GM21526 (cell line): ENCODE measurements around the gene IL11.

ENCODE experiments used
- ATAC-seq: cut with Tn5 transposase; IDR thresholded peaks from one replicate; pipeline ENCODE4 v1.9.1; 2021; ENCODE audit warnings: moderate library complexity; ENCODE audit not compliant: unreplicated experiment, low FRiP score

The IL11 gene

DNA sequence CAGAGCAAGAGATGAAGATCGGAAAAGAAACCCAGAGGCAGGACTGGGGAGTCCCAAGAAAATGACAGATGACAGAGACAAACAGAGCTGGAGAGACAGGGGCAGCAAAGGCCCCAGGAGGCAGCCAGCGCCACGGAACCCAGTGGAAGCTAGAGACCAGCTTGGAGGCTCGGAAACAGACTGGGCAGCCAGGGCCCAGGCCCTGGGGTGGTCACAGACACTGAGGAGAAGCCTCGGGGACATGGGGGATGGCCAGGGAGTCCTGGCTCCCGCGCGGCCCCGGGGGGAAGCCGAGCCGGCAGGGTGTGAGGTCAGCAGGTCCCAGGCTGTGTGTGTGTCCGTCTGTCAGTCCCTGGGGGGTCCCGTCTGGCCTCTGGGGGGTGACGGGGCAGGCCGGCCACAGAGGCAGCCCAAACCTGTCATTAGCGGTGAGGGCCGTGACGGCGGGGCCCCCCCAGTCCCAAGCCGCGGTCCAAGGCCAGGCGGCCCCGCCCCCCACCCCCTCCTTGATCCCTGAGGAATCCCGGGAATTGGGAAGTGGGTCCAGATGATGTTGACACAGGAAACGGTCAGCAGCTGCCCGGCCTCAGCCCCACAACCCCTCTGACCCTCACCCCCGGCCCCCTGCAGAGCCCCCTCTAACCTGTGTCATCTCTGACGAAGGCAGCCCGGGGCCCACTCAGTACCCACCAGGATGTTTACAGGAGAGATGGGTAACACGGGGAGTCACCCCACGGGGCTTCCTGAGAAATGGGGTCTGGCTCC is 3.9 kb upstream of the IL11 start:
- ATAC-seq = no peak

DNA sequence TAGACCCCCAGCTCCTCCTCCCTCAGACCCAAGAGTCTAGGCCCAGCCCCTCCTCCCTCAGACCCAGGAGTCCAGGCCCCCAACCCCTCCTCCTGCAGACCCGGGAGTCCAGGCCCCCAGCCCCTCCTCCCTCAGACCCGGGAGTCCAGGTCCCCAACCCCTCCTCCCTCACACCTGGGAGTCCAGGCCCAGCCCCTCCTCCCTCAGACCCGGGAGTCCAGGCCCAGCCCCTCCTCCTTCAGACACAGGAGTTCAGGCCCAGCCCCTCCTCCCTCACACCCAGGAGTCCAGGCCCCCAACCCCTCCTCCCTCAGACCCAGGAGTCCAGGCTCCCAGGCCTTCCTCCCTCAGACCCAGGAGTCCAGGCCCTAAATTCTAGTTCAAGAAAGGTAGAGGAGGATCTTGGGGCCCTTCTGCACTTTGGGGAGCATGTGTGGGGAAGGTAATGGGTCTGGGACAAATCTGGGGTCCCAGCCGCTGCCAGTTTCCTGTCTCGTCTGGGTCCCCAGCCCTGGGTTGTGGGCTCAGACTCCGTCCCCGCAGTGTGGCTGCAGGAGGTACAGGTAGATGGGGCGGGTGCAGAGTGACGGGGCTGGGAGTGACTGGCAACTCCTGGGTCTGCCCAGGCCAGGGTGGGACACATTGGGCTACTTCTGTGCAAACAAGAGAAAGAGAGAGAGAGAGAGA is 3.2 kb upstream of the IL11 start:
- ATAC-seq = no peak

DNA sequence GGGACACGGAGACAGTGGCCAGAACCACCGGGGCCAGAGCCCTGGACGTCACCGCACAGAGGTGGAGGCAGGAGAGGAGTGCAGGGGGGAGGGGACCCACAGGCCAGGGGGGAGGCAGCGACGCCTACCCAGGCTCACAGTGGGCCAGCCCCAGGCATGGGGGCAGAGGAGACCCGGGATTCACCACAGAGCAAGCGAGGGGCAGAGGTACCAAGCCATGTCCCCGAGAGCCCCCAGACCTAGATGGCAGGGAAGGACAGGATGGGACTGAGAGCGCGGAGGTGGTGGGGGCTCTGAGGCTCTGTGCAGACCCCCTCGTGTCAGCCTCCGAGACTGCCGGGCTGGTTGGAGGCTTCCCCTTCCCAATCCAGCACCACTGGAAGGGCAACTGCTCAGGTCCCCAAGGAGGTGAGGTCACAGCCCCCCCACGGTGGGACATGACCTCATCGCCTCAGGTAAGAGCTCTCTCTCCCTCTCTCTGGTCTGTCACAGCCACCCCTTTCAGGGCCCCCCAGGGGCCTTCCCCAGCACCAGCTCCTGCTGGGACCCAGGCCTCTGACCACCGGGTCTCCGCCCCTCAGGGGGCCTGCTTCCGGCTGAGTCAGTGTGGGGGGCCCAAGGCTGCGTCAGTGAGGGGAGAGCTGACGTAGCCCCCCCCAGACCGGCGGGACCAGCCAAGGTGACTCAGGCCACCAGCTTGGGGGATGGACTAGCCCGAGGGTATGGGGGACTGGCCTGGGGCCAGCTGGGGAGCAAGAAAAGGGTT is 2.2 kb upstream of the IL11 start:
- ATAC-seq = no peak

DNA sequence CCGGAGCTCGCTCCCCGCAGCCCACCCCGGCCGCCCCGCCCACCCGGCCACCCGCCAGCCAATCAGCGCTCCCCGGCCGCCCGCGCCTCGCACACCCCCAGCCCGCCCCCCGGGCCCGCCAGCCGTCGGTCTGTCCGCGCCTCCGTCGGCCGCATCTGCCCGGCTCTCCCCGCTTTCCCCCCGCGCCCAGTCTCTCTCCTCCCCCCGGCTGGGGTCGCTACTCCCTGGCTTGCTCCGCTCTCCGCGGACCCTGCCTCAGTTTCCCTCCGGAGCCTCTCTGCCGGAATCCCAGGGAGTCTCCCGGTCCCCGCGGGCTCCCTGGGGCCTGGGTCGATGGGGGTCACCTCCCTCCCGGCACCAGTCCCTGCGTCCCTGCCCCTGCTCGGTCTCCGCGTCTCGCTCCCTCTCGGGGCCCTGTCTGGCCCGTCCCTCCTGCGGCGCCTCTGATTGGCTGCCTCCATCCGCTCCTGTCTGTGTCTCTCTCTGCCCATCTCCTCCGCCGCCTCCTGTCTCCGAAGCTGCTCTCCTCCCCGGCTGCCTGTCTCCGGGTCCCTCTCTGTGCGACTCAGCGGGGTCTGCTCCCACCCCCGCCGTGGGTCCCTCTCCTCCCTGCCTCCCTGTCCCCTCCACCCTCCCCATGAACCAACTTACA is 484 bp downstream of the IL11 start:
- ATAC-seq = no peak

DNA sequence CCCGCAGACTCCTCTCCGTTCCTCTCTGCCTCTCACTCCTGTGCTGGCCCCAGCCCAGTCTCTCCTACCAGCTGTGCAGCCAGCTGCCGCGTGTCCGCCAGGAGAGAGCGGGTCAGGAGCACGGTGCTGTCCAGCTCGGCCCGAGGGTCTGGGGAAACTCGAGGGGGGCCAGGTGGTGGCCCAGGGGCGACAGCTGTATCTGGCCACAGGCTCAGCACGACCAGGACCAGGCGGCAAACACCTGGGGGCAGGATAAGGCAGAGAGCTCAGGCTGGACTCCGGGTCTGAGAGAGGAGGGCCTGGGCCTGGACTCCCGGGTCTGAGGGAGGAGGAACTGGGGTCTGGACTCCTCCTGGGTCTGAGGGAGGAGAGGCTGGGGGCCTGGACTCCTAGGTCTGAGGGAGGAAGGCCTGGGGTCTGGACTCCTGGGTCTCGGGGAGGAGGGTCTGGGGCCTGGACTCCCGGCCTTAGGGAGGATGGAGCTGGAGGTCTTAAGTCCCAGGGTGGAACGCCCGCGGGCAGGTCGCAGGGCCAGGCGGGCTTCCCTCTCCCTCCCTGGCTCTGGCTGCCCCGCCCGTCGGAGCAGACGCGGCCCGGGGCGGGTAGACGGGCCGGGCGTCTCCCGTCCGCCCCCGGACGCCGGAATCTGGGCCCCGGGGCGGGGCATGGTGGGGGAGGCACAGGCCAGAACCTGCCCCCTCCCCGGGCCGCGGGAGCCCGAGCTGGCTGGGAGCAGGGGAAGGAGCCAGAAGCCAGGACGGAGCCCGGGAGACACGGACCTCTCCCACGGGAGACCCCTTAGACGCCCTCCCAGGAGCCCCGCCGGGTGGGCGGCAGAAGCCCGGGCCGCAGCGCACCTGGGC is 1.3 kb downstream of the IL11 start:
- ATAC-seq = no peak

DNA sequence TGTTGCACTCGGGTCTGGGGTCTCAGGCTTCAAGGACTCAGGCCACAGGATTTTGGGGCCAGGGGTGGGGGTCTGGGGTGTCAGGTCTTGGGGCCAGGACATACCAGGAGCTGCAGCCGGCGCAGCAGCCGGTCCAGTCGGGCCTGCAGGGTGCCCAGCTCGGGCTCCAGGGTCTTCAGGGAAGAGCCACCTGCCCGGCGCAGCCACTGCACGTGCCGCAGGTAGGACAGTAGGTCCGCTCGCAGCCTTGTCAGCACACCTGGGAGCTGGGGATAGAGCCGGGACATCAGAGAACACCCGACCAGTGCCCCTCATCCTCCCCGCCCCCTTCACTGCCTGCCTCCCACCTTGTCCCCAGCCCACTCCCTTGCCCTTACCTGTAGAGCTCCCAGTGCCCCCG is 2.2 kb downstream of the IL11 start:
- ATAC-seq = no peak

DNA sequence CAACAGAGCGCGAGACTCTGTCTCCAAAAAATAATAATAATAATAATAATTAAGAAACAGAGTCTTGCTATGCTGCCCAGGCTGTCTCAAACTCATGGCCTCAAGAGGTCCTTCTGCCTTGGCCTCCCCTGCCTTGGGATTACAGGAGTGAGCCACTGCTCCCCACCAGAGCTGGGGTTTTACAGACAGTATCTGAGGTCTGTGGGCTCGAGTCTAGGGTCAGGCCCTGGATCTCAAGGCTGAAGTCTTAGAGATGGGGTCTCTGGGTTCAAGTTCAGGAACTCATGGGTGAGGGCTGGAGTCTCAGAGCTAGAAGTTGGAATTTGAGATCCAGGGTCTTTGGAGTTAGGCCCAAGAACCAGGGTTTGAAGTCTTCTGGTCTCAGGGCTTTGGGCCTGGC is 3.5 kb downstream of the IL11 start:
- ATAC-seq = no peak

DNA sequence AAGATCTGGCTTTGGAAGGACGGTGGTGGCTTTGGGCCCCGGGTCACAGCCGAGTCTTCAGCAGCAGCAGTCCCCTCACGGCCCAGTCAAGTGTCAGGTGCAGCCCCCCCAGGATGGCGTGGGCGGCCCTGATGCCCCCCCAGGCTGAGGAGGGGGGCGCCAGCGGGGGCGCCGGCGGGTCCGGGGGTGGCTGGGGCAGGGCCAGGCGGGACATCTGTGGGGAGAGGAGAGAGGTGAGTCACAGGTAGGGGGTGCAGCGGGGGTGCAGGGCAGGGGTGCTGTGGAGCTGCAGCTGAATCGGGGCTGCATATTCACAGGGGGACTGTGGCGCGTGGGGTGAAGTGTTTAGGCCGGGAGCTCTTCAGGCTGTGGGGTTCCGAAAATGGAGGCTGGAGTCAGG is 4.3 kb downstream of the IL11 start:
- ATAC-seq = no peak

DNA sequence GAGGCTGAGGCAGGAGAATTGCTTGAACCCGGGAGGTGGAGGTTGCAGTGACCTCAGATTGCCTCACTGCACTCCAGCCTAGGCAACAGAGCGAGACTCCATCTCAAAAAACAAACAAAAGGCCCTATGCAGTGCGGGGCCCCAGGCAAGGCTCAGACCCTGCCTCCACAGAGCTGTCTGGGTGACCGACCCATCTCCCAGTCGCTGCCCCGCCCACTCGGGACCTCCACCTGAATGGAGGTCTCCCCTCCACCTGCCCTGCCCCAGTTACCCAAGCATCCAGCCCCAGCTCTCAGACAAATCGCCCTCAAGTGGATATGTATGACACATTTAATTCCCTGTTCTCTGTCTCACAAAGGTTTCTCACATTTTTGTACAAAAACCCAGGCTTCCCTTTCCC is 5.0 kb downstream of the IL11 start:
- no peak for ATAC-seq

DNA sequence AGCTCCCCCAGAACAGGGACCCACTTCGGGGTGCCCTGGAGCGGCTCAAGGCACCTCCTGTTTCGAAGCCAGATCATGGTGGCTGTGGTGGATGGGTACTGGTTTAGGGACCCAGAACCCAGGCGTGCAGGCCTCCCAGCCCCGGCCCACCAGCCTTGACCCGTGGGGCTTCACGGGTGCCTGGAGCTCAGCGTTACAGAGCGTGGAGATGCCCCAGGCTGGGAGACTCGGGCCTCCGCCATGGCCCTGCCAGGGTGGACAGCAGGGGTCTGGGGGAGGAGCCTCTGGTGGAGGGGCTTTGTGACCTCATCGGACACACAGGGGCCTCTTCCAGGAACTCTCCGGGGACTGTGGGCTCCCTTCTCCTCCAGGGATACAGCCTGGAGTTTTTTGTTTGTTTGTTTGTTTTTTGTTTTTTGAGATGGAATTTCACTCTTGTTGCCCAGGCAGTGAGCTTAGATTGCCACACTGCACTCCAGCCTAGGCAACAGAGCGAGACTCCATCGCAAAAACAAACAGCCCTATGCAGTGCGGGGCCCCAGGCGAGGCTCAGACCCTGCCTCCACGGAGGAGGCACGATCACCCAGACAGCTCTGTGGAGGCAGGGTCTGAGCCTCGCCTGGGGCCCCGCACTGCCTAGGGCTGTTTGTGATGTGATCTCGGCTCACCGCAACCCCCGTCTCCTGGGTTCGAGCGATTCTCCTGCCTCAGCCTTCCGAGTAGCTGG is 7.1 kb downstream of the IL11 start, which contains the start of gene GARIN5B:
Gene GARIN5B, minus strand, starts transcription at position 271 of the 727 bp plus-strand sequence. Its CDS starts 194 bp downstream, at position 77.
- no peak for ATAC-seq

DNA sequence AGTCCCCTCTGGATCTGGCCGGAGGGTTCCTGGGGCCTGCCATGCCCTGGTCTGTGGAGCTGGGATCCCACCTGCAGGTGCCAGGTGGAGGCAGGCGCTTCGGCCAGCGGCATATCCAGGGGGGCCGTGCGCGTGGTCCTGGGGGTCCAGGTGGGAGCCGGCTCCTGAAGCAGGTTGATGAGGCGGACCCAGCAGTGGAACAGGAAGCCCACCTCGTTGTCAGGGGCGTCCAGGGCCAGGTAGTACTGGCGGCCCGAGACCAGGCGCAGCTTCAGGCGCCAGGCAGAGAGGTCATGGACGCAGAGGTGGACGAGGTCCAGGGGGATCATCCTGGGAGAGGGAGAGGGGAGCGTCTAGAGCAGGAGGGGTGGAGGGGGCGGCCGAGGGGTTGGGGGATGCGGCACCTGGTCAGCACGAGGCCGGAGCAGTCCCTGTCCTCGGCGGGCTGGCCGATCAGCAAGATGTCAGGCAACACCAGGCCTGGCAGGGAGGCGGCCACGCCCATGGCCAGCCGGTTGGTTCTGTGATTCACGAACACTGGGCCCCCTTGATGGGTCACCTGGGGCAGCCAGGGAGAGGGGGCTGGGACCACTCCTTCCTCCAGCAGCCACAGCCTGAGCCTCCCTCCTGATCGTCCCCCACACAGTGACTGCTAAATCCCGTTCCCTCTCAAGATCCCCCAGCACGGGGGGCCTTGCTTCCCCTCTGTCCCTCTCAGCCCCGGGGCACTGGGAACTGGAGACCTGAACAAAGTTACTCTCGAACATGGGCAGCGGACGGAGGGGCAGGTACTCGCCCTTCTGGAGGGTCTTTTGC is 7.9 kb downstream of the IL11 start:
- no peak for ATAC-seq

DNA sequence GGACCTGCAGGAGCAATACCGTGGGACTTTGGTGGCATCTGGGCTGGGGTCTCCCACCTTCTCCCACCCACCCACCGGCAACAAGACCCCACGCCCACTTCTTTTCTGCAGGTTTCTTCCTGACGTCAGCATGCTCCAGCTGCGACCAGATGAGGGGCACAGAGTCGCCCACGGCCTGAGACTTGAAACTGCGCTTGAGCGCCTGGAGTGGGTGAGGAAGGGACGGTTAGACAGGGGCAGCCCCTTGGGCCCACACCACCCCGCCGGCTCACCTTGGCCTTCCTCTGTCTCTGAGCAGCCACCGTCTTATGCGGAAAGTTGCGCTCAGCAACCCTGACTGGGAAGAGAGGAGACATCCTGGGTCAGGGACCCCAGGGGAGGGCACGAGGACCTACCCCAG is 9.4 kb downstream of the IL11 start:
- no peak for ATAC-seq

DNA sequence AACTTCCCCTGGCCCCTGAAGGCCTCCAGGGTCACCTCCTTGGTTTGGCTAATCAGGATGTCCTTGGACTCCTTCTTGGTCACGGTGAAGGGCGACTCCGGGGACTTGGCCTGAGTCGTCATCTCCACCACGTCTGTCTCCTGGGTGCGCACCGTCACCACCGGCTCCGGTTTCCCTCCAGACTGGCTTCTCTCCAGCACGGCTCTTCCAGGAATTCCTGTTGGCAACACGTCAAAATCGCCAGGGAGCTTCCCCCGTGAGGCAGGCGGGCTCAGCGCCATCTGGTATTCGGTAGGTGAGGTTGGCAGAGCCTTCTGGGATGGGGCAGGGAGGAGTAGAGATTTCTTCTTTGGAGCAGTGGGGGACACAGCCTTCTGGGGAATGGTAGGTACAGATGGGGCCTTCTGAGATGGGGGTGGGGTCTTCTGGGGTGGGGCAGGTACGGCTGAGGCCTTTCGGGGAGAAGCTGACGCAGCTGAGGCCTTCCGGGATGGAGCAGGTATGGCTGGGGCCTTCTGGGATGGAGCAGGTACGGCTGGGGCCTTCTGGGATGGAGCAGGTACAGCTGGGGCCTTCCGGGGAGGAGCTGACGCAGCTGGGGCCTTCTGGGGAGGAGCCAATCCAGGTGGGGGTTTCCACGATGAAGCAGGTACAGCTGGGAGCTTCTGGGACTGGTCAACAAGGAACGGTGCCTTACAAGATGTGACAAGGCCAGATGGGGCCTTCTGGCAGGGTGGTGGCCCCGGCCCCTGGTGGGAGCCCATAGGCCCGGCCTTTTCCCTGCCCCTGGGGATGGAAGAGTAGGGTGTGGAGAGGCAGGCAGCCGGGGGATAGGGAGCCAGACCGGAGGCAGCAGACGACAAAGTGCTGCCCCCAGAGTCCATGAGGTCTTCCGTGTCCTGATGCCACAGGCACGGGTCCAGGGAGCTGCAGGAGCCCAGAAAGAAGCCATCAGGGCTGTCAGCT is 11.0 kb downstream of the IL11 start:
- ATAC-seq = no peak

DNA sequence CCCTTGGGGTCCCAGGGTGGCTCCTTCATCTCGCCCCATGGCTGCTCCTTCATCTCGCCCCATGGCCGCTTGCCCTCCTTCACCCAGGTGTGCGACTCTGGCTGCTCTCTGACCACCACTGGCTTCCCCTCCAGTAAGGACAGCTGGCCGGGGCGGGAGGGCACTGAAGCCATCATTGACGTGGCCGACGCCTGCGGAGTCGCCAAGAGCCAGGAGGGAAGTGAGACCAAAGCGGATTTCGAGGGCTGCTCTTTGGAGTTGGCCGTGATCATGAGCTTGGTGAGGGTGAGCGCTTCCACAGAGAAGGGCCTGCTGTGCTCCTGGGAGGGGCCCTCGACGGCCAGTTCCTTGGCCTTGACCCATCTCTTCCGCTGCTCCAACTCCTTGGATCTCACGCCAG is 11.8 kb downstream of the IL11 start:
- ATAC-seq = no peak

DNA sequence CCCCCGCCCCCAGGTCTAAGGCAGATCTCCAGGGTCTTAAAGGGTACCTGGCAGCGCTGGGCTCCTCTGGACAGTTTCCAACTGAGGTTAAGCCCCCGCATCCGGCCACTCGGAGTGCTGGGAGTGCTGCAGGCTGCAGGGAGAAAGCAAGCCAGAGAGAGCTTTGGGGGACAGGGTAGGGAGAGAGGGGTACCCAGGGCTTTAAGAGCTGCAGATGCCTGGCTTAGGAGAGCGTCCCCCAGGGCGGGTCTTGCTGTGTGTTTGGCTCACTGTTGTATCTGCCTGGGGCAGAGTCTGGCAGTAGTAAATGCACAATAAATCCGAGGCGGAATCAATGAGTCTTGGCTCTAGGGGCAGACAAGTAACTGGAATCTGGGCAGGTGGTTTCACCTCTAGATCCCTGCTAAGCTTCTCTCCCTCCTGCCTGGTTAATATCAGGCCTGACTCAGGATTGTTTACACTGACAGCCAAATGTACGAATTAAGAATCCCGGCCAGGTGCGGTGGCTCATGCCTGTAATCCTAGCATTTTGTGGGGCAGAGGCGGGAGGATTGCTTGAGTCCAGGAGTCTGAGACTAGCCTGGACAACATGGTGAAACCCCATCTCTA is 14.9 kb downstream of the IL11 start:
- ATAC-seq = no peak

DNA sequence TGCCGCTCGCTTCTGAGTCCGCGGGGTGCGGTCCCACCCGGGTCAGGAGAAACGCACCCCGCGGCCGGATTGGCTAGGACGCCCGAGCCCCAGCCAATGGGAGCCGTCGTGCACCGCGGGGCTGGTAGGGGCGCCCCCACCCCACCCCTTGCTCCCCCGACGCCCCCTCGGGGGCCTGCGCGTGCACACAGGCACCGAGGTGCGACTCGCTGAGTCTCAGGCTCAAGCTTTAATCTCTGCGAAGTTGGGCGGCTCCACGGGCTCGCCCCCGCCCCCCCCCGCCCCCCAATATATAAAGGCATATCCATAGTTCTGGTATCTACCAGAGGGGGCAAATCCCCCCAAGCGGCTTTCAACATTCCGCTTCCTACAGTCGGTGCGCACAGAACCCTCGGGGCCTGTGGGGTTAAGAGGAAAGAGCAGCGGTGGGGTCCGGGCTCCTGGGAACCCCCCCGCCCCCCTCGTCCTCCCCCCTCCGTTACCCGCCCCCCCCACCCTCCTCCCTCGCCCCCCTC is 15.5 kb downstream of the IL11 start, which contains the start of gene COX6B2:
Gene COX6B2, minus strand, starts transcription at position 22 of the 515 bp plus-strand sequence. CDS start 198 bp downstream, outside the sequence.
- ATAC-seq = no peak
